Measurements from ENCODE around the gene ZMYM2.

- TF ChIP-seq ZBTB10 (CRISPR knock-in tag; IDR thresholded peaks at IDR 0.05; ENCODE audit: borderline replicate concordance): no peak
- no peak for TF ChIP-seq BHLHE40 (IDR thresholded peaks at IDR 0.05; ENCODE audit: low read length)
- TF ChIP-seq KLF15 (CRISPR knock-in tag; IDR thresholded peaks at IDR 0.05; ENCODE audit: borderline replicate concordance): no peak
- no peak for TF ChIP-seq EZH2 (conservative IDR thresholded peaks at IDR 0.05; ENCODE audit: low read depth, low read length)
- TF ChIP-seq ZNF644 (CRISPR knock-in tag; IDR thresholded peaks at IDR 0.05; ENCODE audit: low read depth): no peak
- no peak for TF ChIP-seq ZFP37 (CRISPR knock-in tag; IDR thresholded peaks at IDR 0.05; ENCODE audit: borderline replicate concordance)
- no peak for TF ChIP-seq ZNF841 (CRISPR knock-in tag; IDR thresholded peaks at IDR 0.05; ENCODE audit: borderline replicate concordance)
- TF ChIP-seq PTBP1 (IDR thresholded peaks at IDR 0.05; ENCODE audit: low read depth, low read length, poor library complexity, severe bottlenecking): no peak
- TF ChIP-seq GABPB1 (CRISPR knock-in tag; IDR thresholded peaks at IDR 0.05): no peak
- TF ChIP-seq, protein P1, sequence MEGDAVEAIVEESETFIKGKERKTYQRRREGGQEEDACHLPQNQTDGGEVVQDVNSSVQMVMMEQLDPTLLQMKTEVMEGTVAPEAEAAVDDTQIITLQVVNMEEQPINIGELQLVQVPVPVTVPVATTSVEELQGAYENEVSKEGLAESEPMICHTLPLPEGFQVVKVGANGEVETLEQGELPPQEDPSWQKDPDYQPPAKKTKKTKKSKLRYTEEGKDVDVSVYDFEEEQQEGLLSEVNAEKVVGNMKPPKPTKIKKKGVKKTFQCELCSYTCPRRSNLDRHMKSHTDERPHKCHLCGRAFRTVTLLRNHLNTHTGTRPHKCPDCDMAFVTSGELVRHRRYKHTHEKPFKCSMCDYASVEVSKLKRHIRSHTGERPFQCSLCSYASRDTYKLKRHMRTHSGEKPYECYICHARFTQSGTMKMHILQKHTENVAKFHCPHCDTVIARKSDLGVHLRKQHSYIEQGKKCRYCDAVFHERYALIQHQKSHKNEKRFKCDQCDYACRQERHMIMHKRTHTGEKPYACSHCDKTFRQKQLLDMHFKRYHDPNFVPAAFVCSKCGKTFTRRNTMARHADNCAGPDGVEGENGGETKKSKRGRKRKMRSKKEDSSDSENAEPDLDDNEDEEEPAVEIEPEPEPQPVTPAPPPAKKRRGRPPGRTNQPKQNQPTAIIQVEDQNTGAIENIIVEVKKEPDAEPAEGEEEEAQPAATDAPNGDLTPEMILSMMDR (CRISPR knock-in tag; IDR thresholded peaks at IDR 0.05): no peak
- TF ChIP-seq REPIN1 (CRISPR knock-in tag; IDR thresholded peaks at IDR 0.05; ENCODE audit: borderline replicate concordance, low read depth): no peak
- TF ChIP-seq REST (IDR thresholded peaks at IDR 0.05; ENCODE audit: borderline replicate concordance in 1 of 2, low read depth in 1 of 2, low read length in 2 of 2): no peak
- TF ChIP-seq, protein P2, sequence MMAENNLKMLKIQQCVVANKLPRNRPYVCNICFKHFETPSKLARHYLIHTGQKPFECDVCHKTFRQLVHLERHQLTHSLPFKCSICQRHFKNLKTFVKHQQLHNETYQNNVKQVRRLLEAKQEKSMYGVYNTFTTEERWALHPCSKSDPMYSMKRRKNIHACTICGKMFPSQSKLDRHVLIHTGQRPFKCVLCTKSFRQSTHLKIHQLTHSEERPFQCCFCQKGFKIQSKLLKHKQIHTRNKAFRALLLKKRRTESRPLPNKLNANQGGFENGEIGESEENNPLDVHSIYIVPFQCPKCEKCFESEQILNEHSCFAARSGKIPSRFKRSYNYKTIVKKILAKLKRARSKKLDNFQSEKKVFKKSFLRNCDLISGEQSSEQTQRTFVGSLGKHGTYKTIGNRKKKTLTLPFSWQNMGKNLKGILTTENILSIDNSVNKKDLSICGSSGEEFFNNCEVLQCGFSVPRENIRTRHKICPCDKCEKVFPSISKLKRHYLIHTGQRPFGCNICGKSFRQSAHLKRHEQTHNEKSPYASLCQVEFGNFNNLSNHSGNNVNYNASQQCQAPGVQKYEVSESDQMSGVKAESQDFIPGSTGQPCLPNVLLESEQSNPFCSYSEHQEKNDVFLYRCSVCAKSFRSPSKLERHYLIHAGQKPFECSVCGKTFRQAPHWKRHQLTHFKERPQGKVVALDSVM (CRISPR knock-in tag; IDR thresholded peaks at IDR 0.05): no peak
Observed at GRCh38 chr13:20051366-20051765, 92.8 kb downstream of the ZMYM2 start.
